Neural cell (in vitro differentiated cells): ENCODE results near the gene MAP4K4. TPM values are rescaled to one million over a fixed set of nuclear protein-coding genes. Genes with fewer than 3 reads are reported as not detected.
"Not testable (repeated sequence)": the region's sequence is repeated elsewhere in the genome, so short reads cannot be mapped to it uniquely, and the experiment has no call there.

ENCODE experiments used
- H2AFZ ChIP-seq: fragments of 200-600, 300-800 bp; sonication (generic), shearing (Covaris generic); 2 replicates; pipeline ENCODE4 v1.6.0; 2014; ENCODE audit warnings: low read depth, mild to moderate bottlenecking, antibody characterized with exemption, low read length, moderate library complexity
- H3F3A ChIP-seq: fragments of 200-600 bp; shearing (Covaris generic); 2 replicates; pipeline ENCODE4 v1.6.1; 2016; ENCODE audit warnings: mild to moderate bottlenecking, moderate library complexity, mixed read lengths, antibody characterized with exemption, low read length; ENCODE audit not compliant: insufficient read depth, poor library complexity, severe bottlenecking
- H3K27ac ChIP-seq: fragments of 200-600, 300-800 bp; sonication (generic), shearing (Covaris generic); 2 replicates; pipeline ENCODE4 v1.5.1; 2014; ENCODE audit warnings: mild to moderate bottlenecking, low read length, moderate library complexity
- H3K27me3 ChIP-seq: fragments of 300-800, 200-600 bp; sonication (generic), shearing (Covaris generic); 2 replicates; pipeline ENCODE4 v1.6.0; 2014; ENCODE audit warnings: mild to moderate bottlenecking, low read depth, low read length, moderate library complexity; ENCODE audit not compliant: insufficient read depth
- H3K36me3 ChIP-seq: fragments of 300-800, 200-600 bp; sonication (generic), shearing (Covaris generic); 2 replicates; pipeline ENCODE4 v1.5.1; 2014; ENCODE audit warnings: mild to moderate bottlenecking, antibody characterized with exemption, low read length, moderate library complexity; ENCODE audit not compliant: insufficient read depth
- H3K4me2 ChIP-seq: fragments of 300-800, 200-600 bp; sonication (generic), shearing (Covaris generic); 2 replicates; pipeline ENCODE4 v1.6.0; 2014; ENCODE audit warnings: mild to moderate bottlenecking, low read length
- H3K4me3 ChIP-seq: fragments of 300-800, 200-600 bp; sonication (generic), shearing (Covaris generic); 2 replicates; pipeline ENCODE4 v1.5.1; 2014; ENCODE audit warnings: mild to moderate bottlenecking, low read length, moderate library complexity
- H3K79me2 ChIP-seq: fragments of 200-600 bp; shearing (Covaris generic); replicated peaks from 2 replicates; pipeline ENCODE4 v1.6.0; 2014; ENCODE audit warnings: mild to moderate bottlenecking, low read length, moderate library complexity; ENCODE audit not compliant: insufficient read depth
- H3K9ac ChIP-seq: fragments of 300-800, 200-600 bp; sonication (generic), shearing (Covaris generic); 2 replicates; pipeline ENCODE4 v1.6.1; 2016; ENCODE audit warnings: mild to moderate bottlenecking, low read length, mixed read lengths
- H3K9me2 ChIP-seq: fragments of 200-600 bp; shearing (Covaris generic); 2 replicates; pipeline ENCODE4 v1.6.1; 2016; ENCODE audit warnings: mild to moderate bottlenecking, low read length, mixed read lengths; ENCODE audit not compliant: insufficient read depth
- H3K9me3 ChIP-seq: fragments of 200-600, 300-800 bp; sonication (generic), shearing (Covaris generic); 2 replicates; pipeline ENCODE4 v1.6.1; 2016; ENCODE audit warnings: mild to moderate bottlenecking, mixed run types, low read length, moderate library complexity, mixed read lengths
- H4K20me1 ChIP-seq: fragments of 200-600 bp; shearing (Covaris generic); 2 replicates; pipeline ENCODE4 v1.6.1; 2016; ENCODE audit warnings: mild to moderate bottlenecking, mixed run types; ENCODE audit not compliant: insufficient read depth
- CTCF ChIP-seq: fragments of 450-650 bp; IDR thresholded peaks from 2 replicates; pipeline ENCODE4 v1.5.1; 2014; ENCODE audit warnings: antibody characterized with exemption, mild to moderate bottlenecking, moderate library complexity; ENCODE audit not compliant: poor library complexity, severe bottlenecking
- EP300 ChIP-seq: fragments of 450-650 bp; conservative IDR thresholded peaks from 2 replicates; pipeline ENCODE4 v1.6.1; 2014; ENCODE audit warnings: antibody characterized with exemption, mild to moderate bottlenecking, moderate library complexity; ENCODE audit not compliant: poor library complexity, severe bottlenecking
- EZH2 ChIP-seq: fragments of 200-600, 300-800 bp; shearing (Covaris generic), sonication (generic); IDR thresholded peaks from 2 replicates; pipeline ENCODE4 v1.6.1; 2014; ENCODE audit warnings: antibody characterized with exemption, low read length, borderline replicate concordance, mild to moderate bottlenecking; ENCODE audit not compliant: insufficient read depth, poor library complexity, severe bottlenecking
- MXI1 ChIP-seq: fragments of 450-650 bp; conservative IDR thresholded peaks from 2 replicates; pipeline ENCODE4 v1.6.1; 2014; ENCODE audit warnings: antibody characterized with exemption, mild to moderate bottlenecking; ENCODE audit not compliant: poor library complexity, severe bottlenecking
- POLR2AphosphoS5 ChIP-seq: IDR thresholded peaks from 2 replicates; pipeline ENCODE4 v1.6.1; 2012
- RAD21 ChIP-seq: fragments of 450-650 bp; conservative IDR thresholded peaks from 2 replicates; pipeline ENCODE4 v1.6.1; 2014; ENCODE audit warnings: antibody characterized with exemption, mild to moderate bottlenecking, moderate library complexity
- REST ChIP-seq: IDR thresholded peaks from 2 replicates; pipeline ENCODE4 v1.6.1; 2012; ENCODE audit warnings: borderline replicate concordance
- SMC3 ChIP-seq: fragments of 450-650 bp; conservative IDR thresholded peaks from 2 replicates; pipeline ENCODE4 v1.6.1; 2014; ENCODE audit warnings: antibody characterized with exemption, mild to moderate bottlenecking, moderate library complexity; ENCODE audit not compliant: poor library complexity
- TAF1 ChIP-seq: IDR thresholded peaks from 2 replicates; pipeline ENCODE4 v1.6.1; 2012; ENCODE audit warnings: low read depth
- polyA plus RNA-seq: library from polyadenylated mRNA; depleted of rRNA; stranded (reverse); fragments of >200 nt; gene quantifications from 2 replicates; pipeline ENCODE4 v1.2.3, GENCODE V29; 2014

The MAP4K4 gene
- polyA plus RNA-seq, 1 donor from 2014 or later = 125 TPM

- Histone ChIP-seq H3K9me2 (no peaks in the 10 kb centered on the region), H3K9ac (no peak overlapping the region), H3K27ac (no peak overlapping the region), H3K27me3 (no peaks in the 10 kb centered on the region), H3F3A (no peaks in the 10 kb centered on the region), H3K9me3 (peaks cover 4% of the 10 kb centered on the region), H2AFZ (no peak overlapping the region), H3K79me2 (no peaks in the 10 kb centered on the region), H3K4me2 (no peak overlapping the region), H3K36me3 (no peaks in the 10 kb centered on the region), H3K4me3 (no peak overlapping the region), H4K20me1 (no peaks in the 10 kb centered on the region)
- TF ChIP-seq CTCF (no peak), RAD21 (no peak), TAF1 (no peak), POLR2AphosphoS5 (no peak), SMC3 (no peak), EZH2 (no peak), REST (no peak), MXI1 (no peak), EP300 (no peak)
These were observed 224.4 kb downstream of the MAP4K4 start for GRCh38 chr2:101921953-101922325.

DNA sequence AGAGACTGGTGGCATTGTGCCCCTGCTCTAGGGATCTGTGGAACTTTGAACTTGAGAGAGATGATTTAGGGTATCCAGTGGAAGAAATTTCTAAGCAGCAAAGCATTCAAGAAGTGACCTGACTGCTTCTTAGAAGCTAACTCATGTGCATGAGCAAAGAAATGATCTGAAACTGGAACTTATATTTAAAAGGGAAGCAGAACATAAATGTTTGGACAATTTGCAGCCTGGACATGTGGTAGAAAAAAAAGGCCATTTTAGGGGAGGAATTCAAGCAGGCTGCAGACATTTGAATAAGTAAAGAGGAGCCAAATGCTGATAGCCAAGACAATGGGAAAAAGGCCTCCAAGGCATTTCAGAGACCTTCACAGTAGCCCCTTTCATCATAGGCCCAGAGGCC is 226.8 kb downstream of the MAP4K4 start:
- not testable (repeated sequence) for H3K4me3 ChIP-seq, H3K79me2 ChIP-seq, H3K9ac ChIP-seq, H3K9me3 ChIP-seq, H3K4me2 ChIP-seq, H4K20me1 ChIP-seq, H3K27me3 ChIP-seq, H2AFZ ChIP-seq, H3K36me3 ChIP-seq, H3F3A ChIP-seq, H3K27ac ChIP-seq, H3K9me2 ChIP-seq

GRCh38 chr2:101930019-101930418 is 232.5 kb downstream of the MAP4K4 start:
- Histone ChIP-seq H3K9me2 (no peaks in the 10 kb centered on the region), H3K27ac (no peak overlapping the region), H3K9me3 (peaks cover under 1% of the 10 kb centered on the region), H4K20me1 (no peaks in the 10 kb centered on the region), H3K4me3 (no peak overlapping the region), H3K4me2 (no peak overlapping the region), H3K79me2 (no peaks in the 10 kb centered on the region), H3F3A (no peaks in the 10 kb centered on the region), H3K27me3 (no peaks in the 10 kb centered on the region), H3K9ac (no peak overlapping the region), H3K36me3 (no peaks in the 10 kb centered on the region), H2AFZ (no peak overlapping the region)
- TF ChIP-seq SMC3 (no peak), POLR2AphosphoS5 (no peak), MXI1 (no peak), RAD21 (no peak), TAF1 (no peak), CTCF (no peak), EP300 (no peak), EZH2 (no peak), REST (no peak)
